Measurements from ENCODE around the gene SULF2.

Gene SULF2

DNA sequence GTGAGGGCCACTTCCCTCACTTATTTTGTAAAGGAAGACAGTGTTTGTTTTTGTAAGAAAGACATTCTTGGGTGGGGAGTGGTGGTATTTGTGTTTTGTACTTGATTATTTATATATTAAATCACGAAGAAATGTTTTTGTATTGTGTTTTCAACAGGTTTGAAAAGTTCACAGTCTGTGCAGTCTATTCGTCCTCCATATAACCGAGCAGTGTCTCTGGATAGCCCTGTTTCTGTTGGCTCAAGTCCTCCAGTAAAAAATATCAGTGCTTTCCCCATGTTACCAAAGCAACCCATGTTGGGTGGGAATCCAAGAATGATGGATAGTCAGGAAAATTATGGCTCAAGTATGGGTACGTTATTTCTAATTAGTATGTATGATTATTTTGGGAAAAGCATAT, 146.4 kb downstream of the SULF2 start:
- no peak for FAIRE-seq
- no peak for DNase-seq (ENCODE audit: insufficient read length, low spot score)
- TF ChIP-seq CTCF (IDR thresholded peaks at IDR 0.05; ENCODE audit: insufficient read depth, missing control alignments): no peak

DNA sequence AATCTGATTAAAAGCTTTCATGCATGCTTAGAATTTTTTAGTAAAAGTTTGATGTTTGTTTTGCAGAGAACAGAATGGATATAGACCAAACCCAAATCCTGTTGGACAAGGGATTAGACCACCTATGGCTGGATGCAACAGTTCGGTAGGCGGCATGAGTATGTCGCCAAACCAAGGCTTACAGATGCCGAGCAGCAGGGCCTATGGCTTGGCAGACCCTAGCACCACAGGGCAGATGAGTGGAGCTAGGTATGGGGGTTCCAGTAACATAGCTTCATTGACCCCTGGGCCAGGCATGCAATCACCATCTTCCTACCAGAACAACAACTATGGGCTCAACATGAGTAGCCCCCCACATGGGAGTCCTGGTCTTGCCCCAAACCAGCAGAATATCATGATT, 150.0 kb downstream of the SULF2 start:
- DNase-seq (ENCODE audit: insufficient read length, low spot score) (no peak), FAIRE-seq (no peak)
- no peak for TF ChIP-seq CTCF (IDR thresholded peaks at IDR 0.05; ENCODE audit: insufficient read depth, missing control alignments)

DNA sequence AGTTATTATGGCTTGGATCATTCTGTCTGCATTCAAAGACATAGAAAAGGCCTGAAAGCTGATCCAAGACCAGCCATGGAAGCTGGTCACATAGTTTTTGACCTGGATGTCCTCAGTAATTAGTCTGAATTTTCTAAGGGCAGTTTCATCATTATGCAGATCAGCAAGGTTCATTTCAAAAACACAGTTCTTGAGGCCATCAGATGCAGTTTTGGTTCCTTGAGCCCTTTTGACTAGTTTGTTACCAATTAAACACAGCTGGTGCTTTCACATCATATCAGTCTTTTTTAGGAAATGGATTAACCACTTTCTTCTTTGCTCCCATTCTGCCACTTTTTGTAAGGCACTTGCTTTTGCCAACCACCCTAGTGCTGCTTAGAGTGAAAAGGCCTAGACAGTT, 154.2 kb downstream of the SULF2 start:
- no peak for TF ChIP-seq CTCF (IDR thresholded peaks at IDR 0.05; ENCODE audit: insufficient read depth, missing control alignments)
- FAIRE-seq: no peak

DNA sequence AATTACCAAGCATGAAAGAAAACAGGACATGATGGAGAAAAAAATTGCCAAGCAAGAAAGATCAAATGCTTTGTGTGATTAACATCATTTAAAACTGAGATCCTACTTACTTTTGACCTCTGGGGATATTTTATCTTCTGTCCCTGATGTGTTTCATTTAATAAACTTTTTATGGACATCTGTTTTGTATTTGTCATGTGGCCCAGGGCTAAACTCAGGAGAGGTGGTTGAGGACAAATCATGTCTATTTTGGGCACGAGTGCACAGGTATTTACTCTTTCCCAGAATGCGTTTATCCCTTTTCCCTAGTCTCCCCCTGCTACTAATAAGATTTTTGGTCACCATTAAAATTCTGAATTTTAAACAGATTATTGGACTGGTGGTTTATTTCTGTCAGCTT, 155.4 kb downstream of the SULF2 start:
- no peak for DNase-seq (ENCODE audit: insufficient read length, low spot score)
- FAIRE-seq: no peak
- TF ChIP-seq CTCF (IDR thresholded peaks at IDR 0.05; ENCODE audit: insufficient read depth, missing control alignments): no peak

More for the DNA sequence above, 154.2 kb downstream of the SULF2 start:
- DNase-seq (ENCODE audit: insufficient read length, low spot score): no peak

DNA sequence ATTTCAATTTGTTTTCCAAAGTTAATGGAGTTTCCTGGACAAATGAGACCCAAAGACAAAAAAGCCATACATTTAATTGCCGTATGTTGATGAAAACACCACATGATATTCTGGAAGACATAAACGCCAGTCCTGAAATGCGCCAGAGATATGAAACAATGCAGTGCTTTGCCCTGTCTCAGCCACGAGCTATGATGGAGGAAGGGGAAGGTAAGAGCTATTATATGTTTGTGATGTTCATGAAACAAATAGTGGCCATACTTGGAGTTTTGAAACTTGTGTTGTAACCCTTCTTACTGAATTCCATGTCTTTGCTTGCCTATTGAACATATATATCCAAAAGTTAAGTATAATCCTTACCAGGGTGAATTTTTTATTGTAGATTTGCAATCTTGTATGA, 157.7 kb downstream of the SULF2 start:
- DNase-seq (ENCODE audit: insufficient read length, low spot score) (no peak), FAIRE-seq (no peak)
- TF ChIP-seq CTCF (IDR thresholded peaks at IDR 0.05; ENCODE audit: insufficient read depth, missing control alignments): no peak

DNA sequence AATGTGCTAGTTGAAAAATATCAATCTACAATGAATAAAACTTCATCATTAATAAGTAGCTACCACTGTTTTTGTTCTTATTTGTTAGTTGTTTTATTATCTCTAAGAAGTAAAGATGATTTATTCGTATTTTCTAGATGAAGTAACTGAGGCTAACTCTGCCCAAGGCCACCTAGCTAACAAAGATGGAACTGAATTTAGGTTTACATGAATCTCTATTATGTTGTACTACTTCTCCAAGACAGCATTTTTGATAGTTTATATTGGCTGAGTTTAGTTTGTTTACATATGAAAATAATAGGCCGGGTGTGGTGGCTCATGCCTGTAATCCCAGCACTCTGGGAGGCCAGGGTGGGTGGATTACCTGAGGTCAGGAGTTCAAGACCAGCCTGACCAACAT, 162.1 kb downstream of the SULF2 start:
- DNase-seq (ENCODE audit: insufficient read length, low spot score): no peak
- TF ChIP-seq CTCF (IDR thresholded peaks at IDR 0.05; ENCODE audit: insufficient read depth, missing control alignments): no peak
- FAIRE-seq: no peak

GRCh38 chr20:47622118-47622665, 163.1 kb downstream of the SULF2 start:
- no peak for FAIRE-seq
- no peak for TF ChIP-seq CTCF (IDR thresholded peaks at IDR 0.05; ENCODE audit: insufficient read depth, missing control alignments)

More at GRCh38 chr20:47622118-47622665, 163.1 kb downstream of the SULF2 start:
- DNase-seq (ENCODE audit: insufficient read length, low spot score): no peak
